AG04450 (cell line): ENCODE measurements around the gene GOLGA6A. TPM values are rescaled to one million over a fixed set of nuclear protein-coding genes. Genes with fewer than 3 reads are reported as not detected.
A peak's percentile ranks its signal among the peaks of the same experiment; 100 is the strongest.
"Not testable (repeated sequence)": the region's sequence is repeated elsewhere in the genome, so short reads cannot be mapped to it uniquely, and the experiment has no call there.

Source experiments
- CTCF ChIA-PET: fragments of 300-600, 350-600 bp; formaldehyde crosslinking; extraction: SDS; loops from one replicate; lab custom pipeline; 2022; ENCODE audit warnings: antibody characterized with exemption, inconsistent platforms; lab: Charles Lee
- POLR2A ChIA-PET: fragments of 350-600 bp; formaldehyde crosslinking; extraction: SDS; loops from one replicate; lab custom pipeline; 2021; ENCODE audit warnings: antibody characterized with exemption, inconsistent platforms; lab: Yijun Ruan, JAX
- DNase-seq: peaks from one replicate; pipeline ENCODE4 v3.0.0-alpha.2; 2011; ENCODE audit warnings: low read depth, low spot score
- H3K27ac ChIP-seq: one replicate; pipeline ENCODE4 v1.5.1; 2012; ENCODE audit warnings: low read depth, low read length, control low read depth
- H3K27me3 ChIP-seq: one replicate; pipeline ENCODE4 v1.6.0; 2012; ENCODE audit warnings: low read length; ENCODE audit not compliant: control insufficient read depth, insufficient read depth
- H3K4me3 ChIP-seq: 2 replicates; pipeline ENCODE4 v1.5.1; 2011; ENCODE audit warnings: mild to moderate bottlenecking, low read depth, low read length, control low read depth
- H3K9me3 ChIP-seq: 2 replicates; pipeline ENCODE4 v1.5.1; 2012; ENCODE audit warnings: low read length; ENCODE audit not compliant: control insufficient read depth, insufficient read depth
- polyA plus RNA-seq: library from polyadenylated mRNA; depleted of rRNA; stranded (reverse); fragments of >200 nt; gene quantifications from 2 replicates; pipeline ENCODE4 v1.2.3, GENCODE V29; 2011
- TF ChIP-seq, protein P1 (sequence below): IDR thresholded peaks from 2 replicates; pipeline ENCODE4 v1.5.1; 2011; ENCODE audit warnings: low read depth, low read length, control low read depth, inconsistent platforms

GOLGA6A gene
- polyA plus RNA-seq, 1 experiment: not detected

DNA sequence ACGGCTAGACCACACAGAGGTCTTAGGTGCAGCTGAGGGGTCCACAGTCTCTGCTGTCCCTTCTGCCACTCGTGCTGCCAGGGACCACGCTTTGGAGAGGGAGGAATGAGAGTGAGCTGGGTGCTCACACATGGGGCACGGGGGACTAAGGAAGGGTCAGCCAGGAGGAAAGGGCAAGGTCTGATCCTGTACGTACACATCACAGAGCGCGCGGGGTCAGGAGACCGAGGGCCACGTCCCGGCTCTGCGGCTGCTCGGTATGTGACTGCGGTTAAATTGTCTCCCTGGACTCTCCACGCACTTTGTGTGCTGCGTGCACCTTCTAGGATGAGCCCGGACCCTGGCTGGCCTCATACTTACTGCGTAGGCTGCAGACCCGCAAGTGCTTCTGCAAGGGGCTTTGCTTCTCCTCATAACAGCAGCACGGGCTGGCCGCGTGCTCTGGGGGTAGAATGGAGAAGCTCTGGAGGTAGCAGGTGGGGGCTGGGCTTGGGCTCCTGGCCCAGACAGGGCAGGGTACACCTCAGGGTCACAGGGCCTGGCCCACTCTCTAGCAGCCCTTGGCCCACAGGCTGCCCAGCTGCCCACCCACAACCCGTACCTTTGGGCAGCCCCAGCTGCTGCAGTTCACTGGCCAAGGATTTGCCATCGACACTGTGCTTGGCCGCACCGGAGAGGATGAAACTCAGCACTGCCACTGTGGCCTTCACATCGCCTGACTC, 14.6 kb upstream of the GOLGA6A start:
- H3K9me3 ChIP-seq, H3K27ac ChIP-seq, POLR2A ChIA-PET, CTCF ChIA-PET, H3K27me3 ChIP-seq, H3K4me3 ChIP-seq, DNase-seq: not testable (repeated sequence)

DNA sequence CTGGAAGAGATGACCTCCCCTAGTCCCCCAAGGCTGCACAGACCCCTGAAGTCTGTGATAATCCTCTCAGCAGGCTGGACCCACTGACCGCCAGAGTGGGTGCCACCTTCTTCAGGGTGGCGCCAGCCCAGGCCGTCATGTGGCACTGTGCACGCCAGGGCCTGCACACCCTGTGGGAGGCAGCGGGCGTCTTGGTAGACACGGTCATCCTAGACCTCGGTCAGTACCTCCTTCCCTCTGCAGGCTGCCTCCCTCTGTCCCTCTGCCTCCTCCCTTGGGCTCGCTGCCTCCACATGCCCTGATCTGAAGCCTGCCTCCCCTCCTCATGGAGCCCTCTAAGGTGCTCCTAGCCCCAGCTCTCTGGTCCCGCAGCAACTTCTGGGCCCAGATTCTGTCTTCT, 13.3 kb upstream of the GOLGA6A start:
- H3K4me3 ChIP-seq, H3K27me3 ChIP-seq, H3K27ac ChIP-seq, H3K9me3 ChIP-seq, CTCF ChIA-PET, POLR2A ChIA-PET, DNase-seq: not testable (repeated sequence)

DNA sequence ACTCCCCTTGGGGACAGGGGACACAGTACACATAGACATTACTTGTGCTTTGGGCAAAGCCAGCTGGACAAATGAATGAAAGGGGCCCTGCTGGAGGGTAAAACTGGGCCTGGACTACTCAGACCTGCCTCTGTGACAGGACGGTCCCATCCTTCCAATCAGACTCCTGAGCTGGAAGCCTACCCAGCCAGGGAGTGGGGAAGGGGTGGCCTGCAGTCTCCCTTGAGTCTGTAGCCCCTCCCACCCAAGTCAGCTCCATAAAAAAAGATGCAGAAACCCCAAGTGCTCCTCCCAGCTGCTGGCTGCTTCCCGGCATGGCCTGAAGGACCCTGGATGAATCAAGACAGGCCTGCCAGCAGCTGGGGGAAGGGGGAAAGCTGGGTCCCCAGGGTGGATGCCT, 12.2 kb upstream of the GOLGA6A start:
- H3K4me3 ChIP-seq, H3K9me3 ChIP-seq, POLR2A ChIA-PET, H3K27me3 ChIP-seq, DNase-seq, CTCF ChIA-PET, H3K27ac ChIP-seq: not testable (repeated sequence)

DNA sequence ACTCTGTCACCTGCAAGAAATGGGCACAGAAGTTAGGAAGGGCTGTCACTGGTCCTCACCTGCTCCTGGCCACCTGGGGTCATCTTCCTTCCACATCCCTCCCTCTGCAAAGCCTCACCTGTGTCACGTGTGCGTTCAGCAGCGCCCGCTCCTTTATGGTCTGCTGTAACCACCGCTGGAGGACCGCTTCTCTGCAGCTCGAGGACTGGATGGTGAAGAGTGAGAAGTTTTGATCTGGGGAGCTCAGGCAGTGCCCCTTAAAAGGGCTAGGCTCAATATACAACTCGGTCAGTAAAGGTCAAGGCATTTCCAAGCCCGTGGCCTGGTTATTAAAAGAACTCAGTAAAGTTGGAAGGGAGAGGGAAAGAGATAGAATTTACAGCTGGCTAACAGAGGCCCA, 6.6 kb downstream of the GOLGA6A start:
- H3K27me3 ChIP-seq, CTCF ChIA-PET, POLR2A ChIA-PET, DNase-seq, H3K4me3 ChIP-seq, H3K27ac ChIP-seq, H3K9me3 ChIP-seq: not testable (repeated sequence)

DNA sequence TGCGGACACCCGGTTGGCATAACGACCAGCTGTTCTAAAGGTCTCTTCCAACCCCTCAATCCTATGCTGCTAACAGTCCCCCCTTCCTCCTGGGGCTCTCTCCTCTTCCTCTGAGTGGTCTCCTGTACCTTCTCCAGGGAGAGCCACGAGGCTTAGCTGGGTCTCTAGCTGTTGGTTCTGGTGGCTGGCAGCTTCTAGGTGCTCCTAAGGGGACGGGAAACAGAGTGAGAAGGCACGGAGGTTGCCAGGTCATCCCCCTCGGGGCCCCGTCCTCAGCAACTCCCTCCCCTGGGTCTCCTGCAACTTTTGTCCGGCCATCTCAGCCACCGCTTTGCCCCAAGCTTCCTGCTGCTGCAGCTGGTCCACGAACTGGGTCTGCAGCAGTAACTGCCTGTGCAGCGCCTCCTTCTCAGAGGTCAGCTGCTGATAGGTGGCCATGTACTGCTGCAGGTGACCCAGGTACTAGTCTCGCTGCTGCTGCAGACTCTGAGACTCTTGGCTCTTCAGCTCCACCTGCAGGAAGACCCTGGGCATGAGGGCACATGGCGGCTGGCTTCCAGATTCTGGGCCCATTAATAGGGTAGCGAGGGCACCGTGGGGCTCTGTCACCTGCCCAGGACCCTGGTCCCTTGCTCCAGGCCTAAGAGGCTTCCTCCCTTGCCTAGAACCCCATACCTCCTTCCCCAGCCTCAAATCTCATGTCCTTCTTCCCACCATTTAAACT, 9.6 kb downstream of the GOLGA6A start:
- CTCF ChIA-PET, H3K9me3 ChIP-seq, DNase-seq, POLR2A ChIA-PET, H3K27me3 ChIP-seq, H3K27ac ChIP-seq, H3K4me3 ChIP-seq: not testable (repeated sequence)
- TF ChIP-seq, protein P1, sequence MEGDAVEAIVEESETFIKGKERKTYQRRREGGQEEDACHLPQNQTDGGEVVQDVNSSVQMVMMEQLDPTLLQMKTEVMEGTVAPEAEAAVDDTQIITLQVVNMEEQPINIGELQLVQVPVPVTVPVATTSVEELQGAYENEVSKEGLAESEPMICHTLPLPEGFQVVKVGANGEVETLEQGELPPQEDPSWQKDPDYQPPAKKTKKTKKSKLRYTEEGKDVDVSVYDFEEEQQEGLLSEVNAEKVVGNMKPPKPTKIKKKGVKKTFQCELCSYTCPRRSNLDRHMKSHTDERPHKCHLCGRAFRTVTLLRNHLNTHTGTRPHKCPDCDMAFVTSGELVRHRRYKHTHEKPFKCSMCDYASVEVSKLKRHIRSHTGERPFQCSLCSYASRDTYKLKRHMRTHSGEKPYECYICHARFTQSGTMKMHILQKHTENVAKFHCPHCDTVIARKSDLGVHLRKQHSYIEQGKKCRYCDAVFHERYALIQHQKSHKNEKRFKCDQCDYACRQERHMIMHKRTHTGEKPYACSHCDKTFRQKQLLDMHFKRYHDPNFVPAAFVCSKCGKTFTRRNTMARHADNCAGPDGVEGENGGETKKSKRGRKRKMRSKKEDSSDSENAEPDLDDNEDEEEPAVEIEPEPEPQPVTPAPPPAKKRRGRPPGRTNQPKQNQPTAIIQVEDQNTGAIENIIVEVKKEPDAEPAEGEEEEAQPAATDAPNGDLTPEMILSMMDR: 0 out of 2 replicates have a peak, but pooled peaks have one; percentile 23

DNA sequence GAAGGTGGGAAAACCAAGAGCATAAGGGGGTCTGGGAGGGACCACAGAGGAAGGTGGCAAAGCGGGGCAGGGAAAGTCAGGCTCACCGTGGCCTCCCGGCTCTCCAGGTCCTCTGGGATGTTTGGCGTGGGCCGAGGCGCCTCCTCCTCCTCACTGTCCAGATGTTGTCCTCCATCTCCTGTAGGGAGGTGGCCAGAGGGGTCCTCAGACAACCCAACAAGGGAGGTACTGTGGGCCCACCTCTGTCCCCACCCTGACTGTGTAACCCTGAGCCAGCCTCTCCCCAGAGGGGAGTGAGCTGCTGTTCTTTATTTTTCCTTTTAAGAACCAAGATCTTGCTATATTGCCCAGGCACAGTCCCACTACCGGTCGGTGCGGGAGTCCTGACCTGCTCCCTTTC, 10.2 kb downstream of the GOLGA6A start:
- H3K27ac ChIP-seq, POLR2A ChIA-PET, H3K4me3 ChIP-seq, DNase-seq, H3K27me3 ChIP-seq, H3K9me3 ChIP-seq, CTCF ChIA-PET: not testable (repeated sequence)

DNA sequence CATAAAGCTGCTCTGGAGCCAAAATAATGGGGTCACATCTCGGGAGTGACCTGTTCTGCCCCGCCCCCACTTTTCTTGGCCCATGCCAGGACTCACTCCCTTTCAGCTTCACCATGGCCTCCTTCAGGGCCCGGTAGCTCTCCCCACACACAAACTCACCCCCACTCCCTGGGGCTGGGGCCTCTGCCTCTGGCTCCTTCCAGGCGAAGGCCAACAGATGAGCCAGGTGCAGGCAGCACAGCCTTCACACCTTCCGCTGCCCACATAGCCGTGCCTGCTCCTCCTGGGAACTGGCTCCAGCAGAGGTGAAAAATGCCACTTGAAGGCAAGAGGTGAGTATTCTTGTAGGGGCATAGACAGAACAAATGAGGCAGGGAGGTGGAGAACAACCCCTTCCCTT, 10.7 kb downstream of the GOLGA6A start:
- CTCF ChIA-PET, DNase-seq, H3K4me3 ChIP-seq, H3K27me3 ChIP-seq, POLR2A ChIA-PET, H3K27ac ChIP-seq, H3K9me3 ChIP-seq: not testable (repeated sequence)
